ENCODE data around the gene VIPR2.

VIPR2 gene

GRCh38 chr7:158994687-158995086, 150.0 kb downstream of the VIPR2 start:
- TF ChIP-seq CTCF (conservative IDR thresholded peaks at IDR 0.05; ENCODE audit: low read length), result no peak
- DNase-seq (ENCODE audit: low read depth), result no peak
- no peak overlapping the region for H3K4me3 ChIP-seq (ENCODE audit: low read length)

GRCh38 chr7:158993591-158993990, 151.1 kb downstream of the VIPR2 start:
- no peak for TF ChIP-seq CTCF (conservative IDR thresholded peaks at IDR 0.05; ENCODE audit: low read length)
- no peak overlapping the region for H3K4me3 ChIP-seq (ENCODE audit: low read length)
- no peak for DNase-seq (ENCODE audit: low read depth)

- no peak for DNase-seq (ENCODE audit: low read depth)
- no peak overlapping the region for H3K4me3 ChIP-seq (ENCODE audit: low read length)
- no peak for TF ChIP-seq CTCF (conservative IDR thresholded peaks at IDR 0.05; ENCODE audit: low read length)
Measured at GRCh38 chr7:158992759-158993158, 151.9 kb downstream of the VIPR2 start.

GRCh38 chr7:158991824-158992621, 152.6 kb downstream of the VIPR2 start:
- no peak for TF ChIP-seq CTCF (conservative IDR thresholded peaks at IDR 0.05; ENCODE audit: low read length)
- H3K4me3 ChIP-seq (ENCODE audit: low read length), result no peak overlapping the region
- DNase-seq (ENCODE audit: low read depth), result no peak

GRCh38 chr7:158988996-158989395, 155.7 kb downstream of the VIPR2 start:
- TF ChIP-seq CTCF (conservative IDR thresholded peaks at IDR 0.05; ENCODE audit: low read length), result no peak
- no peak for DNase-seq (ENCODE audit: low read depth)
- H3K4me3 ChIP-seq (ENCODE audit: low read length), result no peak overlapping the region

GRCh38 chr7:158988302-158988862, 156.3 kb downstream of the VIPR2 start:
- no peak overlapping the region for H3K4me3 ChIP-seq (ENCODE audit: low read length)
- no peak for DNase-seq (ENCODE audit: low read depth)
- no peak for TF ChIP-seq CTCF (conservative IDR thresholded peaks at IDR 0.05; ENCODE audit: low read length)

GRCh38 chr7:158987691-158988090, 157.0 kb downstream of the VIPR2 start:
- DNase-seq (ENCODE audit: low read depth), result no peak
- no peak for TF ChIP-seq CTCF (conservative IDR thresholded peaks at IDR 0.05; ENCODE audit: low read length)
- no peak overlapping the region for H3K4me3 ChIP-seq (ENCODE audit: low read length)

Measured in AG10803 (cell line).